Natural killer cell (primary cell): Measurements from ENCODE around the gene CHMP3. TPM values are rescaled to one million over a fixed set of nuclear protein-coding genes. Genes with fewer than 3 reads are reported as not detected.
"Not testable (repeated sequence)": the region's sequence is repeated elsewhere in the genome, so short reads cannot be mapped to it uniquely, and the experiment has no call there.

Source experiments
- ATAC-seq, 3 donors: fragments of 150-1000 bp in 2 of 3; fragments of 200-7000 bp in 1 of 3; cut with Tn5 transposase; 1 replicate in 1 of 3; 2 replicates in 2 of 3; pipeline ENCODE4 v1.10.0; 2021; ENCODE audit warnings: mild to moderate bottlenecking in 2 of 3, moderate library complexity in 2 of 3
- DNase-seq, 2 donors: peaks; one replicate each; pipeline versions ENCODE4 v3.0.0 to v3.0.0-alpha.2; 2013 to 2021; ENCODE audit warnings: mixed read lengths in 1 of 2
- H3K27ac ChIP-seq: one replicate; pipeline ENCODE4 v1.5.1; 2013; ENCODE audit warnings: mild to moderate bottlenecking, low read length
- H3K27me3 ChIP-seq: one replicate; pipeline ENCODE4 v1.6.1; 2013; ENCODE audit warnings: low read length; ENCODE audit not compliant: control insufficient read depth, insufficient read depth
- H3K36me3 ChIP-seq: one replicate; pipeline ENCODE4 v1.6.1; 2013; ENCODE audit warnings: low read length; ENCODE audit not compliant: control insufficient read depth, insufficient read depth
- H3K4me1 ChIP-seq: one replicate; pipeline ENCODE4 v1.6.1; 2013; ENCODE audit warnings: low read length; ENCODE audit not compliant: control insufficient read depth, insufficient read depth
- H3K4me3 ChIP-seq: one replicate; pipeline ENCODE4 v1.5.1; 2013; ENCODE audit warnings: low read length
- H3K9me3 ChIP-seq: one replicate; pipeline ENCODE4 v1.6.1; 2013; ENCODE audit warnings: low read length; ENCODE audit not compliant: control insufficient read depth, insufficient read depth
- H3K27ac Mint-ChIP-seq, 2 donors: one replicate each; pipeline ENCODE4 v1.8.0; 2022; ENCODE audit warnings: mild to moderate bottlenecking in 2 of 2, mixed read lengths in 2 of 2, moderate library complexity in 1 of 2
- H3K27me3 Mint-ChIP-seq, 2 donors: one replicate each; pipeline ENCODE4 v1.8.0; 2022; ENCODE audit warnings: low read depth in 2 of 2, mixed read lengths in 2 of 2
- H3K36me3 Mint-ChIP-seq: one replicate; pipeline ENCODE4 v1.8.0; 2022; ENCODE audit warnings: mixed read lengths
- H3K4me1 Mint-ChIP-seq, 2 donors: one replicate each; pipeline ENCODE4 v1.8.0; 2022; ENCODE audit warnings: mixed read lengths in 2 of 2
- H3K4me3 Mint-ChIP-seq: one replicate; pipeline ENCODE4 v1.8.0; 2022; ENCODE audit warnings: mild to moderate bottlenecking, moderate library complexity, mixed read lengths
- H3K9me3 Mint-ChIP-seq, 2 donors: one replicate each; pipeline ENCODE4 v1.8.0; 2022; ENCODE audit warnings: mixed read lengths in 2 of 2
- WGBS: methylation state at CpG from one replicate; pipeline ENCODE4 v1.1.7; 2013; ENCODE audit warnings: missing lambda C conversion rate; ENCODE audit not compliant: insufficient coverage; 5-methylcytosine and 5-hydroxymethylcytosine counted together
- intact Hi-C: fragments of 100-400 bp; cut with micrococcal nuclease; formaldehyde crosslinking; loops from one replicate; pipeline ENCODE4 v1.14.2; 2022
- total RNA-seq, 4 donors: library from RNA; stranded (reverse); fragments of 120-200 nt in 1 of 4; gene quantifications; one replicate each; pipeline versions ENCODE4 v1.2.3 to v1.2.4, GENCODE V29; 2013 to 2022
- TF ChIP-seq, protein P1 (sequence below): fragments of 200-600 bp; IDR thresholded peaks from one replicate; pipeline ENCODE4 v1.8.0; 2022; ENCODE audit warnings: antibody characterized with exemption

Gene CHMP3
- total RNA-seq, 3 donors from 2014 or later (not counting 1 experiment from before 2014, with no cell fraction given): 47.4 to 50.3 (median 49.3) TPM

DNA sequence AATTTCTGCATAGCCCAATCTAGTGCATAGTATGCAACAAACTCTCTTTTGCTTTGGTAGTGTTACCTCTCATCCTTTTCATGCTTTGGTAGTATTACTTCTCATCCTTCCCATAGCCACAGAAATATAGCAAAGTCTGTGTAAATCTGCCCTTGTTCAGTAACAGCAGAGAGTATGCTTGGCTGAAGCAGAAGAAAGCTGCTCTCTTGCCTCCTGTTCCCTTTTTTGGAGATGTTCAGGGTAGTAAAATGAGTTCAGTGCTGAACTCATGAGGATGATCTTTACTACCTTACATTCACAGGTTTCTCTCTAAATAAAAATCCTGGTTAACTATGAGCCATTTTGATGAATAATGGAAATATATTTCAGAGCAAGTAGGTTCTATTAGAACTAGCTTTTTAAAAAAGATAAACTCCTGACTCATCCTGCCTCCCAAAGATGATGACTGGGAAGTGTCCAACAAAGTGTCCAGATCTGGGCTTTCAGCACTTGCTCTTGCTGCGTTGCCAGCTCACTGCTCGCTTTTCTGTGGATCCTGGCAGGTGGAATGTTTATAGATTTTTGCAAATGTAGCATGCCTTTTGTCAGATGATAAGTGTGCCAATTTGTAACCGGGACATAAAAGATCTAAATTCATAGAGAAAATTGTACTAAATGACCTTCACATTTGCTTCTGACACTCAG, 29.4 kb upstream of the CHMP3 start:
- 96% methylated on average over 3 of the region's 3 CpGs for WGBS
- Histone ChIP-seq H3K9me3 (no peaks in the 10 kb centered on the region), H3K27ac (no peak overlapping the region), H3K27me3 (no peaks in the 10 kb centered on the region), H3K4me3 (no peak overlapping the region), H3K4me1 (no peaks in the 10 kb centered on the region), H3K36me3 (no peaks in the 10 kb centered on the region)
- no peaks in the 10 kb centered on the region for H3K36me3 Mint-ChIP-seq
- intact Hi-C loops: no loop called here
- peaks cover 14 to 37% of the 10 kb centered on the region in 2 donors for H3K27me3 Mint-ChIP-seq
- H3K9me3 Mint-ChIP-seq: peaks cover 0 to 2% of the 10 kb centered on the region in 2 donors
- TF ChIP-seq, protein P1, sequence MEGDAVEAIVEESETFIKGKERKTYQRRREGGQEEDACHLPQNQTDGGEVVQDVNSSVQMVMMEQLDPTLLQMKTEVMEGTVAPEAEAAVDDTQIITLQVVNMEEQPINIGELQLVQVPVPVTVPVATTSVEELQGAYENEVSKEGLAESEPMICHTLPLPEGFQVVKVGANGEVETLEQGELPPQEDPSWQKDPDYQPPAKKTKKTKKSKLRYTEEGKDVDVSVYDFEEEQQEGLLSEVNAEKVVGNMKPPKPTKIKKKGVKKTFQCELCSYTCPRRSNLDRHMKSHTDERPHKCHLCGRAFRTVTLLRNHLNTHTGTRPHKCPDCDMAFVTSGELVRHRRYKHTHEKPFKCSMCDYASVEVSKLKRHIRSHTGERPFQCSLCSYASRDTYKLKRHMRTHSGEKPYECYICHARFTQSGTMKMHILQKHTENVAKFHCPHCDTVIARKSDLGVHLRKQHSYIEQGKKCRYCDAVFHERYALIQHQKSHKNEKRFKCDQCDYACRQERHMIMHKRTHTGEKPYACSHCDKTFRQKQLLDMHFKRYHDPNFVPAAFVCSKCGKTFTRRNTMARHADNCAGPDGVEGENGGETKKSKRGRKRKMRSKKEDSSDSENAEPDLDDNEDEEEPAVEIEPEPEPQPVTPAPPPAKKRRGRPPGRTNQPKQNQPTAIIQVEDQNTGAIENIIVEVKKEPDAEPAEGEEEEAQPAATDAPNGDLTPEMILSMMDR: no peak
- H3K27ac Mint-ChIP-seq: no peak overlapping the region
- no peaks in the 10 kb centered on the region for H3K4me1 Mint-ChIP-seq
- DNase-seq: no peak
- no peak for ATAC-seq
- H3K4me3 Mint-ChIP-seq: no peak overlapping the region

GRCh38 chr2:86589701-86590100, 26.5 kb upstream of the CHMP3 start:
- H3K36me3 ChIP-seq, H3K4me3 ChIP-seq, H3K9me3 Mint-ChIP-seq, H3K4me3 Mint-ChIP-seq, DNase-seq, H3K27ac Mint-ChIP-seq, H3K27ac ChIP-seq, H3K27me3 ChIP-seq, H3K36me3 Mint-ChIP-seq, ATAC-seq, H3K4me1 ChIP-seq, H3K9me3 ChIP-seq, H3K4me1 Mint-ChIP-seq, intact Hi-C loops: not testable (repeated sequence)
- peaks cover 17 to 51% of the 10 kb centered on the region in 2 donors for H3K27me3 Mint-ChIP-seq
- 99% methylated on average over 5 of the region's 5 CpGs for WGBS

DNA sequence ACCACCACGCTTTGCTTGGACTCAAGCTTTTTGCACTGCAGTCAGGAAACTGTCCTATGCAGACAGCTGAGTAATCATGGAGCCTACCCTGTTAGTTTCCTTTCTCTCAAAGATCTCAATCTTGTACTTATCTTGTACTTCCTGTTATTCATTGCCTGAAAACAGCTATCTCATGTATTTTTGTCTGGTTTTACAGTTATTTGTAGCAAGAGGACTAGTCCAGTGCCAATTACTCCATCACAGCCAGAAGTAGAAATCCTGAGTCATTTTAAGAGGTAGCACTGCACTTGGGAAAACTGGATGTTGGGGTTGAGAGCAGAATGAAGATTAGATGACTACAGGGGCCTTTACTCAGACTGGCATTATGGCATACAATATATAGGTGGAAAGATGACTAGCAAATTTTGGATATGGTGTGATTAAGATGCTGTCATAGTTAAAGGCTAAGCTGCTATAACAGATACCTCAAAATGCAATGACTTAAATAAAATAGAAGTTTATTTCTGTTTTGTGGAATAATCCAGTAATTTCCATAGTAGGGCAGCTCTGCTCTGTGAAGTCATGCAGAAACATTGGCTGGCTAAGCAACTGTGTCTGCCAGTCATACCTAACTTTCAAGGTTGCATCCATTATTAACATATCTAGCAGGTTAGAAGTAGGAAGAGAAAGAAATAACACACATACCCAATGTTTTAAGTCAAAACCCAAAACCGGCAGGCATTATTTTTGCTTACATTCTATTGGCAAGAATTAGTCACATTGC, 21.1 kb upstream of the CHMP3 start:
- Mint-ChIP-seq H3K27ac (no peak overlapping the region), H3K4me3 (no peak overlapping the region), H3K36me3 (no peaks in the 10 kb centered on the region), H3K27me3 (peaks cover 6 to 22% of the 10 kb centered on the region in 2 donors), H3K9me3 (no peaks in the 10 kb centered on the region), H3K4me1 (no peaks in the 10 kb centered on the region)
- H3K4me3 ChIP-seq: no peak overlapping the region
- H3K27me3 ChIP-seq: no peaks in the 10 kb centered on the region
- peak in 2 of 3 donors; percentile 50 to 85 for ATAC-seq
- TF ChIP-seq, protein P1: no peak
- no peaks in the 10 kb centered on the region for H3K4me1 ChIP-seq
- DNase-seq: peak in 1 of 2 donors; percentile 46
- no peaks in the 10 kb centered on the region for H3K36me3 ChIP-seq
- H3K9me3 ChIP-seq: no peaks in the 10 kb centered on the region
- intact Hi-C loops: no loop called here
- no peak overlapping the region for H3K27ac ChIP-seq
- 5% methylated on average over 1 of the region's 2 CpGs for WGBS

DNA sequence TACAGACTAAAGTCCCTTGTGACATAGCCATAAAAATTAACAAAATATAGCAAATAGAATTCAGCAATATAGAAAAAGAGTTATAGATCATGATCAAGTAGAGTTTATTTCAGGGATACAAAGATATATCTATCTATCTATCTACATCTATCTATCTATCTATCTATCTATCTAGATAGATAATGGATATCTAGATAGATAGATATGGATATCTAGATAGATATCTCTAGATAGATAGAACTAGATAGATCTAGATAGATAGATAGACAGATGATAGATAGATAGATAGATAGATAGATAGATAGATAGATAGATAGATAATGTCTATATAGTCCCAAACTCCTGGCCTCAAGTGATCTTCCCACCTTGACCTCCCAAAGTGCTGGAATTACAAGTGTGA, 17.3 kb upstream of the CHMP3 start:
- no peak overlapping the region for H3K27ac ChIP-seq
- Mint-ChIP-seq H3K9me3 (no peaks in the 10 kb centered on the region), H3K27ac (no peak overlapping the region), H3K4me3 (no peak overlapping the region), H3K36me3 (no peaks in the 10 kb centered on the region), H3K4me1 (no peaks in the 10 kb centered on the region), H3K27me3 (peaks cover 3 to 10% of the 10 kb centered on the region in 2 donors)
- ATAC-seq (no peak), DNase-seq (no peak)
- H3K27me3 ChIP-seq: no peaks in the 10 kb centered on the region
- H3K4me3 ChIP-seq: no peak overlapping the region
- intact Hi-C loops: no loop called here
- H3K36me3 ChIP-seq: no peaks in the 10 kb centered on the region
- no peaks in the 10 kb centered on the region for H3K4me1 ChIP-seq
- TF ChIP-seq, protein P1: no peak
- no peaks in the 10 kb centered on the region for H3K9me3 ChIP-seq
